RWPE1 (cell line): ENCODE measurements around the gene TSPAN31.

ENCODE experiments used
- CTCF ChIA-PET: fragments of 350-600 bp; sonication (Branson Sonifier 250); formaldehyde crosslinking; extraction: SDS; loops from one replicate; lab custom pipeline; 2021; lab: Yijun Ruan, JAX
- POLR2A ChIA-PET: fragments of 400-600 bp; formaldehyde crosslinking; extraction: SDS; loops from one replicate; lab custom pipeline; 2020; ENCODE audit warnings: antibody characterized with exemption; ENCODE audit not compliant: low non-redundant PET; lab: Yijun Ruan, JAX
- DNase-seq: peaks from one replicate; pipeline ENCODE4 v3.0.0; 2012; ENCODE audit warnings: low spot score
- H3K27ac ChIP-seq: fragments of 450-650 bp; 2 replicates; pipeline ENCODE4 v1.5.1; 2017
- CTCF ChIP-seq: fragments of 450-650 bp; conservative IDR thresholded peaks from 2 replicates; pipeline ENCODE4 v1.5.1; 2017; ENCODE audit warnings: low read depth, mild to moderate bottlenecking

The TSPAN31 gene

DNA sequence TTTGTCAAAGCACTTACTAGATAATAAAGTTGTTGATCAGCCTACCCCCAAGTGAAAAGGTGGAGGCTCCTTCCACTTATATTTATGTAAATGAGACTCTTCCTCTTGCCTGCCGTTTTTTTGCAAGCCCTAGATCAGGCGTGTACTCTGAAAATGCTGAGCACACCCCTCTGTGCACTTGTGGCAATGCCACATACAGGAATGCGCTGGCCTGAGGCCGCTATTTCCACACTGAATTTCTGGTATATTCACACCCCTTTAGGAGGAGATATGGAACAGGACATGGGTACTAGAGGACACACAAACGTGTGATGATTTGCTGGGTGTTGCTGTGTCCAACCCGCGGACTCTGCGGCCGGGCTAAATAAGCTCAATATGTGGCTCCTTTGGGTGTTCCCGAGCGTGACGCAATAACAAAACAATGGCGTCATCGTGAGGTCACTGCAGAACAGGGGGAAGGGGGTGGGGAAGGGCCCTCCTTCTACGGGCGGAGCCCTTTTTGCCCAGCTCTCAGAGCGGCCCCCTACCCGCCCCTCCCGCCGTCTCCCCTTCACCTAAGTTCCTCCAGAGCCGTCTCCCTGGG lies 554 bp upstream of the TSPAN31 start:
- ChIA-PET POLR2A (interaction anchor here (0.5 to 0.7 kb wide), 3 partner anchors 89 to 226 kb away, joined by 5 read pairs; no protein-coding TSS in a partner anchor), CTCF (interaction anchor here (0.7 to 2.5 kb wide), 3 partner anchors 18 to 56 kb away, joined by 3 to 14 read pairs (median 4); no protein-coding TSS in a partner anchor)
- peak; percentile 88 for DNase-seq
- peak overlapping the region; percentile 92 for H3K27ac ChIP-seq
- TF ChIP-seq CTCF: no peak

GRCh38 chr12:57745485-57745881 lies 644 bp downstream of the TSPAN31 start:
- peak overlapping the region; percentile 92 for H3K27ac ChIP-seq
- ChIA-PET POLR2A (no interaction called here), CTCF (interaction anchor here (0.5 to 2.5 kb wide), 2 partner anchors 19 to 112 kb away, joined by 3 to 14 read pairs; no protein-coding TSS in a partner anchor)
- no peak for TF ChIP-seq CTCF
- DNase-seq: no peak

- CTCF ChIA-PET: interaction anchor here (2.5 kb wide), 1 partner anchor 20 kb away, joined by 14 read pairs; no protein-coding TSS in a partner anchor
- TF ChIP-seq CTCF: no peak
- DNase-seq: no peak
- peak overlapping the region; percentile 92 for H3K27ac ChIP-seq
- POLR2A ChIA-PET: no interaction called here
Observed at GRCh38 chr12:57746025-57746424, 1.2 kb downstream of the TSPAN31 start.

DNA sequence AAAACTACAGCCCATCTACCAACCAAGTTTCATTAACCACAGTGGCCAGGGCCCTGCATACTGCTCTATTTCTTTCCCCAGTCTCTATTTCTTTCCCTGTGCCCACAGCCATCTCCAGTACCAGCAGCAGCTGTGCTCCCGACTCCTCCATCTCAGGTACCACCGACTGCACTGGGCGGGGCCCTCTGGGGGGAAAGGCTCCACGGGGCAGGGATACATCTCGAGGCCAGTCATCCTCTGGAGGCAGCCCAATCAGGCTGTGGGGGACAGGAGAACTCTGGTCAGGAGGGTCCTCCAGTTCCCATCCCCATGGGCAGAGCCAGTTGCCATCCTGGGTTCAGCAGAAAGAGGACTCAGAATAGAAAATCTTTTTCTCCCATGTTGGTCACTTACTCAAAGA lies 4.2 kb downstream of the TSPAN31 start:
- POLR2A ChIA-PET: no interaction called here
- CTCF ChIA-PET: interaction anchor here (0.7 kb wide), 1 partner anchor 1295 kb away, joined by 9 read pairs; no protein-coding TSS in a partner anchor
- DNase-seq: no peak
- TF ChIP-seq CTCF: no peak
- peak overlapping the region; percentile 26 for H3K27ac ChIP-seq

- TF ChIP-seq CTCF: no peak
- ChIA-PET CTCF (no interaction called here), POLR2A (no interaction called here)
- DNase-seq: no peak
- peak overlapping the region; percentile 81 for H3K27ac ChIP-seq
Observed at GRCh38 chr12:57750561-57751431, 6.0 kb downstream of the TSPAN31 start.

DNA sequence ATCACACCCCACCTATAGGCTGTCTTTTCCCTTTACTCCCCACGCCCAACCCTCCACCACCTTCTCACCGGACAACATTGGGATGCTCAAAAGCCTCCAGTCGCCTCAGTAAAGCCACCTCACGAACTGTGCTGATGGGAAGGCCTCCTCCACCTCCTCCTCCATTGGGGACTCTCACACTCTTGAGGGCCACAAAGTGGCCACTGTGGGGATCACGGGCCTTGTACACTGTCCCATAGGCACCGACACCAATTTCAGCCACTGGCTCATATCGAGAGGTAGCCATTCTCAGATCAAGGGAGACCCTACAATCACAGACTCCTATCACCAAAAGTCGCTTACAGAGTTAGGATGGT lies 6.6 kb downstream of the TSPAN31 start:
- ChIA-PET POLR2A (no interaction called here), CTCF (no interaction called here)
- DNase-seq: no peak
- H3K27ac ChIP-seq: peak overlapping the region; percentile 81
- TF ChIP-seq CTCF: no peak
